ENCODE measurements around the gene KCNJ6. TPM values are rescaled to one million over a fixed set of nuclear protein-coding genes. Genes with fewer than 3 reads are reported as not detected.

KCNJ6 gene
- total RNA-seq, 1 experiment from 2014 or later = not detected

- Histone ChIP-seq H3K4me1 (ENCODE audit: control insufficient read depth, insufficient read depth, low read length) (no peaks in the 10 kb centered on the region), H3K27ac (ENCODE audit: low read length) (no peak overlapping the region), H3K4me3 (ENCODE audit: low read depth in 2 of 2, low read length in 2 of 2) (no peak overlapping the region), H3K36me3 (ENCODE audit: control insufficient read depth, insufficient read depth, low read length) (no peaks in the 10 kb centered on the region), H3K27me3 (ENCODE audit: control insufficient read depth, insufficient read depth, low read length) (no peaks in the 10 kb centered on the region), H3K9me3 (ENCODE audit: control insufficient read depth, insufficient read depth, low read depth, low read length) (no peaks in the 10 kb centered on the region)
- in situ Hi-C loops (cut with HindIII; ENCODE audit: low pct_unique_long_range_greater_than_20kb, low sequenced_read_pairs) = no loop called here
- no peak for ATAC-seq
- TF ChIP-seq SIN3A (IDR thresholded peaks at IDR 0.05; ENCODE audit: borderline replicate concordance, insufficient read depth, low read depth, low read length) = no peak
- TF ChIP-seq POLR2AphosphoS5 (IDR thresholded peaks at IDR 0.05; ENCODE audit: low read depth, low read length) = no peak
- no peak for TF ChIP-seq CTCF (IDR thresholded peaks at IDR 0.05)
- no peak for TF ChIP-seq TCF7L2 (IDR thresholded peaks at IDR 0.05; ENCODE audit: low read depth, low read length)
- TF ChIP-seq REST (IDR thresholded peaks at IDR 0.05; ENCODE audit: insufficient read depth in 1 of 2, low read depth in 2 of 2, low read length in 1 of 2) = no peak
- POLR2A ChIA-PET = no interaction called here
- DNase-seq (ENCODE audit: low read depth, low spot score) = no peak
- intact Hi-C loops (cut with micrococcal nuclease; ENCODE audit: unreplicated experiment) = no loop called here
- CTCF ChIA-PET = no interaction called here
- no TSS peak for BruUV-seq (replicated peaks)
Measured at GRCh38 chr21:37842163-37842919, 73.9 kb downstream of the KCNJ6 start.

GRCh38 chr21:37837381-37837780 lies 78.9 kb downstream of the KCNJ6 start:
- DNase-seq (ENCODE audit: low read depth, low spot score) (no peak), ATAC-seq (no peak)
- ChIA-PET CTCF (no interaction called here), POLR2A (no interaction called here)
- Histone ChIP-seq H3K36me3 (ENCODE audit: control insufficient read depth, insufficient read depth, low read length) (no peaks in the 10 kb centered on the region), H3K9me3 (ENCODE audit: control insufficient read depth, insufficient read depth, low read depth, low read length) (no peaks in the 10 kb centered on the region), H3K4me1 (ENCODE audit: control insufficient read depth, insufficient read depth, low read length) (no peaks in the 10 kb centered on the region), H3K27ac (ENCODE audit: low read length) (no peak overlapping the region), H3K4me3 (ENCODE audit: low read depth in 2 of 2, low read length in 2 of 2) (no peak overlapping the region), H3K27me3 (ENCODE audit: control insufficient read depth, insufficient read depth, low read length) (no peaks in the 10 kb centered on the region)
- TF ChIP-seq TCF7L2 (IDR thresholded peaks at IDR 0.05; ENCODE audit: low read depth, low read length) (no peak), REST (IDR thresholded peaks at IDR 0.05; ENCODE audit: insufficient read depth in 1 of 2, low read depth in 2 of 2, low read length in 1 of 2) (no peak), CTCF (IDR thresholded peaks at IDR 0.05) (no peak), POLR2AphosphoS5 (IDR thresholded peaks at IDR 0.05; ENCODE audit: low read depth, low read length) (no peak), SIN3A (IDR thresholded peaks at IDR 0.05; ENCODE audit: borderline replicate concordance, insufficient read depth, low read depth, low read length) (no peak)
- BruUV-seq (replicated peaks) = no TSS peak
- in situ Hi-C loops (cut with HindIII; ENCODE audit: low pct_unique_long_range_greater_than_20kb, low sequenced_read_pairs) = no loop called here
- intact Hi-C loops (cut with micrococcal nuclease; ENCODE audit: unreplicated experiment) = no loop called here
